HL-60 (cell line): ENCODE results near the gene ZC3H12C.

Experiments used
- DNase-seq, 2 experiments: peaks; one replicate each; pipeline ENCODE4 v3.0.0-alpha.2; 2010 to 2020; ENCODE audit warnings: low read depth in 1 of 2, low spot score in 1 of 2
- H3K27ac ChIP-seq: fragments of 250-450 bp; sonication (Bioruptor Pico); replicated peaks from 2 replicates; pipeline ENCODE4 v1.5.1; 2020; ENCODE audit warnings: mild to moderate bottlenecking, moderate library complexity
- H3K27me3 ChIP-seq: fragments of 250-450 bp; sonication (Bioruptor Pico); 2 replicates; pipeline ENCODE4 v1.5.1; 2021; ENCODE audit warnings: mild to moderate bottlenecking, moderate library complexity; ENCODE audit not compliant: insufficient read depth, poor library complexity, severe bottlenecking
- H3K4me3 ChIP-seq: replicated peaks from 2 replicates; pipeline ENCODE4 v1.5.1; 2011; ENCODE audit warnings: mild to moderate bottlenecking, control low read depth, low read length; ENCODE audit not compliant: insufficient read depth
- GABPA ChIP-seq: IDR thresholded peaks from 2 replicates; pipeline ENCODE4 v1.6.1; 2012; ENCODE audit warnings: low read depth
- POLR2AphosphoS5 ChIP-seq: IDR thresholded peaks from 2 replicates; pipeline ENCODE4 v1.6.1; 2012; ENCODE audit warnings: low read depth
- SPI1 ChIP-seq: IDR thresholded peaks from 2 replicates; pipeline ENCODE4 v1.6.1; 2012; ENCODE audit warnings: low read depth, mild to moderate bottlenecking, borderline replicate concordance
- TF ChIP-seq, protein P1 (sequence below): IDR thresholded peaks from one replicate; pipeline ENCODE4 v1.5.1; 2011; ENCODE audit warnings: low read length, control low read depth, inconsistent platforms; ENCODE audit not compliant: insufficient read depth
- TF ChIP-seq, protein P2 (sequence below): IDR thresholded peaks from 2 replicates; pipeline ENCODE4 v1.6.1; 2012; ENCODE audit warnings: low read depth; ENCODE audit not compliant: insufficient replicate concordance

ZC3H12C gene

DNA sequence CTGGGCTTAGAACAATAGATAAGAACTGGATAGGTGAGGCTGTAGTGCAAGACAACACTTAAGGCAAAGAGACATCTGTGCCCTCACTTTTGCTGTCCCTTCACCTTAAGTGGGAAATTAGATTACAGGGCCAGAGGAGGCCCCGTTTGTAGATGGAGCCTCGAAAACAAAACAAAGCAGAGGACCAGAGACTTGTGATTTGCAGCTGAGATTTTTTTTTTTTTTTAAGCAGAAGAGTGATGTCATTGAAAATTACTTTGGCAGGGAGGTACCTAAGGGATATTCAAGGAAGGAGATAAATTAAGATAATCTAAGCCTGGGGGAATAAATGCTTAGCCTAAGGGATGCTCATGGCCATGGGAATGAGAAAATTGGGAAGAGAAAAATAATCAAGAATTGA, 31.4 kb downstream of the ZC3H12C start:
- no peaks in the 10 kb centered on the region for H3K27me3 ChIP-seq
- H3K4me3 ChIP-seq: no peak overlapping the region
- no peak for DNase-seq
- no peak overlapping the region for H3K27ac ChIP-seq
- TF ChIP-seq, protein P1, sequence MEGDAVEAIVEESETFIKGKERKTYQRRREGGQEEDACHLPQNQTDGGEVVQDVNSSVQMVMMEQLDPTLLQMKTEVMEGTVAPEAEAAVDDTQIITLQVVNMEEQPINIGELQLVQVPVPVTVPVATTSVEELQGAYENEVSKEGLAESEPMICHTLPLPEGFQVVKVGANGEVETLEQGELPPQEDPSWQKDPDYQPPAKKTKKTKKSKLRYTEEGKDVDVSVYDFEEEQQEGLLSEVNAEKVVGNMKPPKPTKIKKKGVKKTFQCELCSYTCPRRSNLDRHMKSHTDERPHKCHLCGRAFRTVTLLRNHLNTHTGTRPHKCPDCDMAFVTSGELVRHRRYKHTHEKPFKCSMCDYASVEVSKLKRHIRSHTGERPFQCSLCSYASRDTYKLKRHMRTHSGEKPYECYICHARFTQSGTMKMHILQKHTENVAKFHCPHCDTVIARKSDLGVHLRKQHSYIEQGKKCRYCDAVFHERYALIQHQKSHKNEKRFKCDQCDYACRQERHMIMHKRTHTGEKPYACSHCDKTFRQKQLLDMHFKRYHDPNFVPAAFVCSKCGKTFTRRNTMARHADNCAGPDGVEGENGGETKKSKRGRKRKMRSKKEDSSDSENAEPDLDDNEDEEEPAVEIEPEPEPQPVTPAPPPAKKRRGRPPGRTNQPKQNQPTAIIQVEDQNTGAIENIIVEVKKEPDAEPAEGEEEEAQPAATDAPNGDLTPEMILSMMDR: no peak
- TF ChIP-seq, protein P2, sequence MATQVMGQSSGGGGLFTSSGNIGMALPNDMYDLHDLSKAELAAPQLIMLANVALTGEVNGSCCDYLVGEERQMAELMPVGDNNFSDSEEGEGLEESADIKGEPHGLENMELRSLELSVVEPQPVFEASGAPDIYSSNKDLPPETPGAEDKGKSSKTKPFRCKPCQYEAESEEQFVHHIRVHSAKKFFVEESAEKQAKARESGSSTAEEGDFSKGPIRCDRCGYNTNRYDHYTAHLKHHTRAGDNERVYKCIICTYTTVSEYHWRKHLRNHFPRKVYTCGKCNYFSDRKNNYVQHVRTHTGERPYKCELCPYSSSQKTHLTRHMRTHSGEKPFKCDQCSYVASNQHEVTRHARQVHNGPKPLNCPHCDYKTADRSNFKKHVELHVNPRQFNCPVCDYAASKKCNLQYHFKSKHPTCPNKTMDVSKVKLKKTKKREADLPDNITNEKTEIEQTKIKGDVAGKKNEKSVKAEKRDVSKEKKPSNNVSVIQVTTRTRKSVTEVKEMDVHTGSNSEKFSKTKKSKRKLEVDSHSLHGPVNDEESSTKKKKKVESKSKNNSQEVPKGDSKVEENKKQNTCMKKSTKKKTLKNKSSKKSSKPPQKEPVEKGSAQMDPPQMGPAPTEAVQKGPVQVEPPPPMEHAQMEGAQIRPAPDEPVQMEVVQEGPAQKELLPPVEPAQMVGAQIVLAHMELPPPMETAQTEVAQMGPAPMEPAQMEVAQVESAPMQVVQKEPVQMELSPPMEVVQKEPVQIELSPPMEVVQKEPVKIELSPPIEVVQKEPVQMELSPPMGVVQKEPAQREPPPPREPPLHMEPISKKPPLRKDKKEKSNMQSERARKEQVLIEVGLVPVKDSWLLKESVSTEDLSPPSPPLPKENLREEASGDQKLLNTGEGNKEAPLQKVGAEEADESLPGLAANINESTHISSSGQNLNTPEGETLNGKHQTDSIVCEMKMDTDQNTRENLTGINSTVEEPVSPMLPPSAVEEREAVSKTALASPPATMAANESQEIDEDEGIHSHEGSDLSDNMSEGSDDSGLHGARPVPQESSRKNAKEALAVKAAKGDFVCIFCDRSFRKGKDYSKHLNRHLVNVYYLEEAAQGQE: no peak
- TF ChIP-seq POLR2AphosphoS5: no peak
- TF ChIP-seq GABPA: no peak
- no peak for TF ChIP-seq SPI1

DNA sequence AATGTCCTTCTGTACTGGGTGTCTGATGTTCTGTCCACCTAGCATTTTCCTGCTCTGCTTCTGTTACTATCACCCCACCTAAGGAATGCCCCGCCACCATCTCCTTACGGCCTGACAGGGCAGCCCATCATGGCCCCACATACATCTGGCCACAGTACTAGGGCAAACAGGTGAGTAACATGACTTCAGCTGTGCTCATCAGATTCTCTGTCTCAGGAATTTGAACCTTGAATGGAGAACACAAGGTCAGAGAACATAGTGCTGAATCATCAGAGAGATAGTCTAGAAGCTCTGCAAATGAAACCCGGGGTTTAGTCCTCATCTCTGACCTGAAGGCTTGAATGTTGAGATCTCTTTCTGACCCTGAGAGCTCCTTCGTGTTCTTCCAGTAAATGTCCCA, 32.4 kb downstream of the ZC3H12C start:
- Histone ChIP-seq H3K27me3 (no peaks in the 10 kb centered on the region), H3K27ac (no peak overlapping the region), H3K4me3 (no peak overlapping the region)
- TF ChIP-seq SPI1 (no peak), GABPA (no peak), POLR2AphosphoS5 (no peak)
- TF ChIP-seq, protein P1: no peak
- TF ChIP-seq, protein P2: no peak
- DNase-seq: no peak

DNA sequence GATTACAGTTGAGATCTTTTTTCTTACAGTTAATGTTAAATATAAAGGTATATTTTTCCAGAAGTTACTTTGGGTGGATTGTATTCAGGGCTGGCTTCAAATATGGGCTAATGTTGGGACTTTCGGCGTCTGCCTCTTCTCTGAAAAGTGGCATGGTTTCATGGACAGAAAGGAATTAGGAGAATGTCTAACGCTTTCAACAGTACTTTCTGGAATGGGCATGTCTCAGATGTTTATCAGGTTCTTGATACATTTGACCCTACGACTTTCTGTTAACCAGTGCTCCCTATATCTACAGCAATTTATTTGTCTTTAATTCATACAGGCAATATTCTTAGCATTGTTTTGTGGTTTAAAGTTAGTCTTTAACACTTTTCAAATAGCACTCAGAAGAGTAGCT, 33.7 kb downstream of the ZC3H12C start:
- Histone ChIP-seq H3K27me3 (no peaks in the 10 kb centered on the region), H3K27ac (no peak overlapping the region), H3K4me3 (no peak overlapping the region)
- TF ChIP-seq, protein P2: no peak
- TF ChIP-seq, protein P1: no peak
- no peak for TF ChIP-seq GABPA
- TF ChIP-seq POLR2AphosphoS5: no peak
- TF ChIP-seq SPI1: no peak
- no peak for DNase-seq
